Activated CD4-positive, alpha-beta T cell treated with anti-CD3 and anti-CD28 coated beads, Interleukin-10, Interleukin-2, amounts not matched to agents 100 ng/mL and 50 ng/mL, durations not matched to agents 16 hours and 8 hours (primary cell): ENCODE measurements around the gene BTNL2.
A peak's percentile ranks its signal among the peaks of the same experiment; 100 is the strongest.
"Not testable (repeated sequence)": the region's sequence is repeated elsewhere in the genome, so short reads cannot be mapped to it uniquely, and the experiment has no call there.

Experiments
- DNase-seq: peaks from one replicate; pipeline ENCODE4 v3.0.0-alpha.2; 2020

BTNL2 gene

DNA sequence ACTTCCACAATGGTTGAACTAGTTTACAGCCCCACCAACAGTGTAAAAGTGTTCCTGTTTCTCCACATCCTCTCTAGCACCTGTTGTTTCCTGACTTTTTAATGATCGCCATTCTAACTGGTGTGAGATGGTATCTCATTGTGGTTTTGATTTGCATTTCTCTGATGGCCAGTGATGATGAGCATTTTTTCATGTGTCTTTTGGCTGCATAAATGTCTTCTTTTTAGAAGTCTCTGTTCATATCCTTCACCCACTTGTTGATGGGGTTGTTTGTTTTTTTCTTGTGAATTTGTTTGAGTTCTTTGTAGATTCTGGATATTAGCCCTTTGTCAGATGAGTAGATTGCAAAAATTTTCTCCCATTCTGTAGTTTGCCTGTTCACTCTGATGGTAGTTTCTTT is 47.8 kb downstream of the BTNL2 start:
- DNase-seq = not testable (repeated sequence)

DNA sequence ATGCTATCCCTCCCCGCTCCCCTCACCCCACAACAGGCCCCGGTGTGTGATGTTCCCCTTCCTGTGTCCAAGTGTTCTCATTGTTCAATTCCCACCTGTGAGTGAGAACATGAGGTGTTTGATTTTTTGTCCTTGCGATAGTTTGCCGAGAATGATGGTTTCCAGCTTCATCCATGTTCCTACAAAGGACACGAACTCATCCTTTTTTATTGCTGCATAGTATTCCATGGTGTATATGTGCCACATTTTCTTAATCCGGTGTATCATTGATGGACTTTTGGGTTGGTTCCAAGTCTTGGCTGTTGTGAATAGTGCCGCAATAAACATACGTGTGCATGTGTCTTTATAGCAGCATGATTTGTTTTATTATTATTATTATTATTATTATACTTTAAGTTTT is 48.4 kb downstream of the BTNL2 start:
- not testable (repeated sequence) for DNase-seq

- peak; percentile 15 for DNase-seq
Measured at GRCh38 chr6:32355018-32355417, 52.0 kb downstream of the BTNL2 start.

GRCh38 chr6:32353348-32353747 is 53.6 kb downstream of the BTNL2 start:
- DNase-seq = no peak
